Measurements from ENCODE around the gene MYO16.
"Not testable (repeated sequence)": the region's sequence is repeated elsewhere in the genome, so short reads cannot be mapped to it uniquely, and the experiment has no call there.

The MYO16 gene

GRCh38 chr13:109092186-109092585, 462.8 kb downstream of the MYO16 start:
- not testable (repeated sequence) for DNase-seq

GRCh38 chr13:109093998-109094397, 464.6 kb downstream of the MYO16 start:
- DNase-seq = no peak

DNA sequence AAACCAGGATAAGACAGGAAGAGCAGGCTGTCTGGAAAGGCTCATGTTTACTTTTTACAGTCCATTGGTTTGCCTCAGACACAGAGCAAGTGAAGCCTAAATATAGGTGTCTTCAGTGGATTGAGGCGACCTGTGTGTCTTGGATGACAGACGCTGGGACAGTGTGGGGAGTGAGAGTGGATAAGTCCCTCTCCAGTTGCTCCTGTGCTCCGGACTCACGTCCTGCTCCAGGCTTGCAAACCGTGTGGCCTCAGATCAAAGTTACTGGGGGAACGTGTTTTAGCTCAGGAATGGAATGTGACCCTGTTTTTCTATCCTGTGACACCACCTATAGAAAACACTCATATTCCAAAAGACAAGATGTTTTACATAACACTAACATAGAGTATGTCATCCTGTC, 465.7 kb downstream of the MYO16 start:
- DNase-seq = no peak

DNA sequence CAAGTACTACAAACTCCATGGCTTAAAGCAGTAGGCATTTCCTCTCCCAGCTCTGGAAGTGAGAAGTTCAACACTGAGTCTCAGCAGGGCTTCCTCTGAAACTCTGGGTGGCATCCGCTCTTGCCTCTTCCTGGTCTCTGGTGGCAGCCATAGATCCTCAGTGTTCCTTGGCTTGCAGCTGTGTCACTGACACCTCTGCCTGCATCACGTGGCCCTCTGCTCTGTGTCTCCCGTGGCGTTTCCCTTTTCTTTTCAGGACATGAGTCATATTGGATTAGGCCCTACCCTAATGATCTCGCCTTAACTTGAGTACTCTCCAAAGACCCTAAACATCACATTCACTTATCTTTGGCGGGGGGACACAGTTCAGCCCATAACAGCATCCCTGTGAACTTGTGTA, 466.7 kb downstream of the MYO16 start:
- no peak for DNase-seq

DNA sequence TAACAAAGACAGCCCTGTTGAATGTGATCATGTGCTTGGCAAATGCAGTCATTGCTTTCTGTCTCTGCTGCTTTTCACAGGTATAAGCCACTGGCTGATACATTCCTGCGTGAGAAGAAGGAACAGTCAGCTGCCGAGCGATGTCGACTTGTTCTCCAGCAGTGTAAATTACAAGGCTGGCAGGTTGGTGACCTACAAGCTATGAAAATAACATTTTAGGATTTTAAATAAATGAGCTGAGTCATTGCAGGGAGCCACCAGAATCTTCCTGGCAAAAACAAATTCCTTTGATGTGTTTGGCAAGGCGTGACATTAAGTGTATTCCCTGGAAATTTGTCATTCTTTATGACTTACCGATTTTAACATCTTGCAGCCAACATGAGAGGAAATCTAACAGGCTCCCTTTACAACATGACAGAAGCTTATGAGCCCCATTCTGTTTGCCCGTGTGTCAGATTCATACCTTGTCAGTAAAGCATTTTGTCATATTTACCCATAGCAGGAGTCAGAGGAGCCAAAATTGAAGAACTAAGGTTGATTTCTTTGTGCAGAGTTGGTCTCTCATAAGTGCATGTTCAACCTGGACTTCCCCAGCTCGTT, 471.4 kb downstream of the MYO16 start:
- DNase-seq = no peak

DNA sequence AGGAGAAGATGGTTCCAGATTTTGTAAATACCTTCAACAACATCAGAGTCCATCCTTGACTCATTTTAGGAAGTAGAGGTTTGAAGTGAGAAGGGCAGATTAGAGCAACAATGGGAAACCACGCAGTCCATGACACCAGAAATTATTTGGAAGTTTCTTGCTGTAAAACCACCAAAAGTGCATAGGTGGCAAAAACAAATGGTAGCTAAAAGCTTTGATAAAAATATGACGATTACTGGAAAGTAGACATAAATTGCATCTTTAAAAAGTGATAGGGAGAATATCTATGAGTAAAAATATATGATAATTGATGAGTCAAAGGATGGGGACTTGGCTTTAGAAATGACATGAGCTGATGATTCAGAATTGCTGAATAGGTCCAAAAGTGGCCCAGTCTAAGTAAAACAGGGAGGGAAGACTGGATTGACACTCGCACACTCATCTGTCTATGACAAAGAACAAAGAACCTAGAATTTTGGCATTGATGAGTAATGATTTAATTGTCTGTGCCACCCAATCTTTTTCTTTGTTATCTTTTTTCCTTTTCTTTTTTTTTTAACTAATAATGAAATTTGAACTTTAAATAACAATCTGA, 472.2 kb downstream of the MYO16 start:
- no peak for DNase-seq

- no peak for DNase-seq
Observed at GRCh38 chr13:109105899-109106298, 476.5 kb downstream of the MYO16 start.

DNA sequence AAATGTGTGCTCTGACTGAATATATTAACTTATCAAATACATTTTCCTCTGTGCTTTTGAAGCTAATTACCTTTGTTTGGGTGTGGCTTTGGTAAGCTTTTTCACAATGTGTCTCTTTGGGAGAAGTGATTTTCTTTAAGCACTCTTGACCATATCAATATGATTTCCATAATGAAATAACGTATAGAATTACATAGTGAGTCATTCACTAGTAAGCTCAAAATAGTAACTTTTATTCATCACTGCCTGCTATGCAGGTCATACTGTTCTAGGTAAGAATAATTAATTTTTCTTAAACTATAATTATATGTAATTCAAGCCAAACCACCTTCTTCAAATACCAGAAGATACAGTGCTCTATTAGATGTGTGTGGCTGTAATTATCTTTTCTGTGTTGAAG, 480.7 kb downstream of the MYO16 start:
- no peak for DNase-seq

GRCh38 chr13:109111141-109111540, 481.7 kb downstream of the MYO16 start:
- DNase-seq = no peak

DNA sequence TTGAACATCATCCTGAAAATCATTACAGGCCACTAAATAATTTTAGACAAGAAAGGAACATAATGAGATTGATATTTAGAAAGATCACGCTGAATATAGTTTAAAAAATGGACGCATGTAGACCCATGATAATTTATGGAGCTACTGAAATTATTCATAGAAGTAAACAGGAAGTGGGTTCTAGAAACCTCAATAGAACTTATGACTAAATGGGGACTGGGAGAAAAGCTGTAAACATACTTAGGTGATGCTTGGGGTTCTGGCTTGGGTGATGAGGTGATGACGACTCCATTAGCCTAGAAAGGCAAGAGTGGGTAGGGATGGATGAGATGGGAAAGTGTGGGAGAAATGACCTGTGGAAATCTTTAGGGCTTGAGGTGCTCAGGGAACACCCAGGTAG, 484.0 kb downstream of the MYO16 start:
- DNase-seq = no peak

DNA sequence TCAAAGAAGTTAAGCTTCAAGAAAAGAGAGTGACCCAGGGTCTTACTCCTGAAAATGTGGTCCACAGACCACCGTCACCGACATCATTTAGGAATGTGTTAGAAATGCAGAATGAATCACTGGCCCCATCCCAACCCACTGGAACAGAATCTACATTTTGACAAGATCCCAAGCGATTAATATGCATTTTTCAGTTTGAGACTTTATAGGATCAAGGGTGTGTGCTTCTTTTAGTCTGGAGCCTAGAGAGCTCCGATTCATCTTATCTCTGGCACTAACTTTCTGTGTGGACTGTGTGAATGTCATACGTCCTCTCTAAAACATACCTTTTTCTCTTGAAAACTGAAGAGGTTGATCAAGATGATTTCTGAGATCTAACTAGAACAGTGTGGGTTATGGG, 484.8 kb downstream of the MYO16 start:
- DNase-seq = no peak

DNA sequence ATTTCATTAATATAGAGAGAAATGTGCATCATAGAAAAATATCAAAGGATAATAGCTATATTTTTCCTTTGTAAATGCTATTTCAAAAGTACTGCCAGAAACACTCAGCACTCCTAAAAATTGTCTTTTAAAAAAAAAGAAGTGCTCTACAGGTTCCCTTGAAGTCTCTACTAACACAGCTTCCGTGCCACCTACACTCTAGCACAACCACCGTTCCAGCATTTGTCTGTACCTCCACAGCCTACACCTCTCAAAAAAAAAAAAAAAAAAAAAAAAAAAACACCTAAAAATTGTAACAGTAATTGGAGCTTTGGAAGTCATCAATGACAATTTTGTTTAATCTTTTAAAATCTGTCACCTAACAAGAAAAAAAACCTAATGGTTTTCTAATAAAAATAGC, 485.6 kb downstream of the MYO16 start:
- no peak for DNase-seq

DNA sequence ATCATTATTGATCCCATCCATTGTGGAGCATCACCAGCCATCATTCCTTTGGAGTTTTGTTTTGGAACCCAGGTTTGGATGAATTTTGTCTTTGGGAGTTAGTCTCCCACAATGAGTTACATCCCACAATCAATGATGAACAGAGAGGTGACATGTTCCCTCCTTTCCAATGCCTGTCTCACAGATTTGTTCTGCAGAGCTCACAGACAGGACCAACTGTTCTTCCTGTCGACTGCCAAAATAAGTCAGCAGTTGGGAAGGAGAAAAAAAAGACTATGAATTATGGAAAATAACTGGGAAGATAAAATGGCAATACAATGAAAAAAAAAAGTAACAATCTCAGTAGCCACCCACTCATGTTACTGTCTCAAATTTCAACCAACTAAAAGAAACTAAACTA, 489.1 kb downstream of the MYO16 start:
- DNase-seq = no peak

GRCh38 chr13:109119896-109120295, 490.5 kb downstream of the MYO16 start:
- DNase-seq = no peak

GRCh38 chr13:109121826-109122225, 492.4 kb downstream of the MYO16 start:
- no peak for DNase-seq

GRCh38 chr13:109123971-109124370, 494.6 kb downstream of the MYO16 start:
- no peak for DNase-seq

- no peak for DNase-seq
Observed at GRCh38 chr13:109126178-109126577, 496.8 kb downstream of the MYO16 start.

- DNase-seq = no peak
Observed at GRCh38 chr13:109126891-109127641, 497.7 kb downstream of the MYO16 start.

DNA sequence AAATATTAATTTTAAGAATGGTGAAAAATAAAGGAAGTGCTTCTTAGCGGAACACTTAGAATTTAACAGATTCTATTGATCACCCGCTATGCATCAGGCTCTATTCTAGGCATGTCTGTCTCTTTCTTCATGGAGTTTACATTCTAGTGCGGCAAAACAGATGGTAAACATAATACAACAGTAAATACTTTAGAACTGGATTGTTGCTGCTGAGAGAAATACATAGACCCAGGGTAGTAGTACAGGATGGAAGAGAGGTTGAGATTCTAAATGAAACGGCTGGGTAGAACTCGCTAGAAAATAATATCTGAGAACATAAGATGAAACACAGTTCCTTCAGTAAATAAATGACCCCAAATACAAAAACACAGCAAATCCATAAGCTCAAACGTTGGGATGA, 498.7 kb downstream of the MYO16 start:
- no peak for DNase-seq

DNA sequence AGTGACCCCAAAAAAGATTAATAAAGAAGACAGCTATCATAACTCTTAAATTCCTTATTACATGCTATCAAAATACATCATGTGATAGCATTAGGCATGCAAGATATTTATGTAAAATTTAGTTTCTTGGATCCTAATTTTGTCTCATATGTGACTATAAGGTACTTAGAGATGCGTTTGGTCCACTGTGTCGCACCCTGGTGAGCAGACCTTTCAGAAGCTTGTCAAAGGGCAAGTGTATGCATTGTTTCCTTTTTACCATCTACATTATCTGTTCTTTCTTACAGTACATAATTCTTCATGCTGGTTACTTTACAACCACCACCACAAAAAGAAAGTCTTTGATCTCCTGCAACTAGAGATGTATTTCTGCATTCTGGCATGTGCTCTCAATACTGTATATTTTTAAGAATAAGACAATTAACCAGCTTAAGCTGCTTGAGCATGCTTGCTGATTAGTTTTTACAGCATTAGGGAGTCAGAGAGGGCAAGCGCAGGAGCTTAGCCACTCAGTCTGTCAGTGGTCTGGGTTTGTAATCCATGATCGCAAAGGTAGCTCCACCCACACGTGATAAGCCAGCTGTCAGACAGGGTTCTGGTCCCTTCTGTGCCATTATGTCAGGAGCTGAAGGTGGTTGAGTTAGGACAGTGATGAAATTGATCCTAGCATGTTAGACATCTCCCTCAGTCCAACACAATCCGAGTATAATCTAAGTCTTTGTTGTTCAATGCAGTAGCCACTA, 500.9 kb downstream of the MYO16 start:
- no peak for DNase-seq

DNA sequence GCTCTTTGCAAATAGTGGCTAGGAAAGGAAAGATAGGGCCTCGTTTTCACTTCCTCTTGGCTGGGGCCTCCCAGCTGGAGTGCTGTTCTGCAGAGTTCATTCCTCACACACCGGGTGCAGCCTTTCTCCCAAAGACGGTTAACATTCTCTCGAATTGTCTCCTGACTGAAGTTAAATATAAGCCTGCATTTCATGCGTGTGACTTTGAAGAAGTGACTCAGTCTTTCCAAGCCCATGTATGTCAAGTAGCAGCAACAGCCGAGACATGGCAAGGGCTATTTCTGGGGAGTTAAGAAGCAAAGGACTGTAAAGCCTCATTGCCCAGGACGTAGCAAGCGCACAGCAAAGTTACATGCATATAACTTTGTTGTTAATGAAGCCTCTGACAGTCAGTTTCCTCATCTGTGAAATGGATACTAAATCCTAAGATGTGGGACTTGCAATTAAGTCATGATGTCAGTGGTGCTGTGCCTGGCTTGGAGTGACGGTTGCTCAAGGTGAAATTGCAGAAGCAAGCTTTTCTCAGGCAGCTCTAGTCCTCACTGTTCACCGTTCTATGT, 502.4 kb downstream of the MYO16 start:
- DNase-seq = no peak

GRCh38 chr13:109135018-109135417, 505.6 kb downstream of the MYO16 start:
- peak; percentile 33 for DNase-seq

DNA sequence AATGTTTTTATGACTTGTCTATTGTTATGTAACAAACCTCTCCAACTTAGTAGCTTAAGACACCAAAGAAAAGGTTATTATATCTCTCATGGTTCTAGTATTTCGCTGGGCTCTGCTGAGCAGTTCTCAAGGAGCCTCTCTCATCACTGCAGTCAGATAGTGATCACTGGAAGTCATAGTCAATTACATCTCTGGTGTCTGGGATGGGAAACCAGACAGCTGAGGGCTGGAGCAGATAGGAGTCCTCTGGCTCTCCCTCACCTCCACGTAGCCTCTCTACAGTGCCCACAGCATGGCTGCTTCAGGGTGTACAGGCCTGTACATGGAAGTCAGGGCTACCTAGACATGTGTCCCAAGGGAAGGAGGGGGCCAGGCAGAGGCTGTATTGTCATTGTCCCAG, 507.5 kb downstream of the MYO16 start:
- no peak for DNase-seq
